CD4-positive, alpha-beta T cell (primary cell): Measurements from ENCODE around the gene C5orf24. TPM values are rescaled to one million over a fixed set of nuclear protein-coding genes. Genes with fewer than 3 reads are reported as not detected.

Experiments used
- ATAC-seq: fragments of 200-7000 bp; cut with Tn5 transposase; one replicate; pipeline ENCODE4 v1.10.0; 2022; ENCODE audit warnings: mild to moderate bottlenecking; ENCODE audit not compliant: poor library complexity
- CTCF ChIA-PET: fragments of 350-600 bp; sonication (Branson Sonifier 250); formaldehyde crosslinking; loops from one replicate; lab custom pipeline; 2021; ENCODE audit warnings: antibody characterized with exemption, inconsistent platforms; lab: Charles Lee
- POLR2A ChIA-PET: fragments of 350-600 bp; sonication (Branson Sonifier 250); formaldehyde crosslinking; loops from one replicate; lab custom pipeline; 2021; ENCODE audit warnings: antibody characterized with exemption, inconsistent platforms; lab: Charles Lee
- DNase-seq, 14 experiments: peaks; one replicate each; pipeline ENCODE4 v3.0.0-alpha.2; 2013 to 2020; ENCODE audit warnings: mixed read lengths in 2 of 14
- H3K27ac ChIP-seq, 2 donors: one replicate each; pipeline versions ENCODE4 v1.5.1 to v1.7.0; 2013; ENCODE audit warnings: low read length in 2 of 2, low read depth in 1 of 2, mild to moderate bottlenecking in 1 of 2
- H3K27me3 ChIP-seq, 2 experiments: 1 replicate in 1 of 2; 2 replicates in 1 of 2; pipeline versions ENCODE4 v1.6.1 to v1.7.0; 2013; ENCODE audit warnings: low read length in 2 of 2, control low read depth in 1 of 2, mild to moderate bottlenecking in 1 of 2, moderate library complexity in 1 of 2; ENCODE audit not compliant: insufficient read depth in 2 of 2, control insufficient read depth in 1 of 2
- H3K36me3 ChIP-seq: one replicate; pipeline ENCODE4 v1.6.1; 2013; ENCODE audit warnings: low read length, control low read depth; ENCODE audit not compliant: insufficient read depth
- H3K4me1 ChIP-seq: one replicate; pipeline ENCODE4 v1.6.1; 2013; ENCODE audit warnings: low read length, control low read depth; ENCODE audit not compliant: insufficient read depth
- H3K4me3 ChIP-seq: one replicate; pipeline ENCODE4 v1.5.1; 2013; ENCODE audit warnings: mild to moderate bottlenecking, low read length, moderate library complexity
- H3K9me3 ChIP-seq, 2 experiments: 1 replicate in 1 of 2; 2 replicates in 1 of 2; pipeline versions ENCODE4 v1.6.1 to v1.7.0; 2013; ENCODE audit warnings: low read length in 2 of 2, mild to moderate bottlenecking in 2 of 2, control low read depth in 1 of 2, moderate library complexity in 1 of 2; ENCODE audit not compliant: control insufficient read depth in 1 of 2, insufficient read depth in 1 of 2
- H3K27ac Mint-ChIP-seq: one replicate; pipeline ENCODE4 v1.8.0; 2020; ENCODE audit warnings: mixed read lengths
- H3K27me3 Mint-ChIP-seq: one replicate; pipeline ENCODE4 v1.8.0; 2021; ENCODE audit warnings: mixed read lengths
- H3K36me3 Mint-ChIP-seq: one replicate; pipeline ENCODE4 v1.8.0; 2021; ENCODE audit warnings: low read depth, mixed read lengths
- H3K4me1 Mint-ChIP-seq: one replicate; pipeline ENCODE4 v1.8.0; 2021; ENCODE audit warnings: low read depth, mixed read lengths
- H3K4me3 Mint-ChIP-seq: one replicate; pipeline ENCODE4 v1.8.0; 2020; ENCODE audit warnings: mild to moderate bottlenecking, mixed read lengths
- H3K9me3 Mint-ChIP-seq: one replicate; pipeline ENCODE4 v1.8.0; 2020; ENCODE audit warnings: mixed read lengths
- CTCF ChIP-seq: fragments of 200-600 bp; IDR thresholded peaks from one replicate; pipeline ENCODE4 v1.8.0; 2022; ENCODE audit warnings: antibody characterized with exemption, mild to moderate bottlenecking
- intact Hi-C, 2 experiments: fragments of 100-400 bp; cut with DNase I in 1 of 2; cut with micrococcal nuclease in 1 of 2; formaldehyde crosslinking; loops; one replicate each; pipeline versions ENCODE4 v1.15.1 to v1.9.0; 2023 to 2025; cut with DNase I, micrococcal nuclease
- total RNA-seq, 174 experiments: library from RNA in 2 of 174; stranded (reverse) in 2 of 174; gene quantifications; one replicate each; pipeline ENCODE4 v1.2.3 and lab custom pipeline; 2021 to 2026

The C5orf24 gene
- total RNA-seq, 2 experiments from 2014 or later = 34.6 to 36.5 TPM

GRCh38 chr5:134902071-134902801 is 56.5 kb downstream of the C5orf24 start:
- ATAC-seq (no peak), DNase-seq (peak in 2 of 14 experiments; percentile 9 to 21)
- intact Hi-C loops = loop anchor here in 1 of 2 experiments (2.0 to 10.0 kb wide), 4 partner anchors 55 to 937 kb away; partner anchors contain the start of genes C5orf15, JADE2 and UBE2B
- Mint-ChIP-seq H3K9me3 (no peaks in the 10 kb centered on the region), H3K36me3 (peaks cover 27% of the 10 kb centered on the region), H3K4me3 (peak overlapping the region; percentile 71), H3K27me3 (no peaks in the 10 kb centered on the region), H3K4me1 (peaks cover 15% of the 10 kb centered on the region), H3K27ac (peak overlapping the region; percentile 81)
- ChIA-PET POLR2A (interaction anchor here (0.5 to 1.2 kb wide), 3 partner anchors 28 to 294 kb away, joined by 3 to 4 read pairs (median 3); partner anchors contain the start of gene TXNDC15), CTCF (no interaction called here)
- Histone ChIP-seq H3K27me3 (no peaks in the 10 kb centered on the region), H3K4me1 (peaks cover 22% of the 10 kb centered on the region), H3K27ac (no peak overlapping the region), H3K36me3 (peaks cover 18% of the 10 kb centered on the region), H3K9me3 (no peaks in the 10 kb centered on the region), H3K4me3 (no peak overlapping the region)
- TF ChIP-seq CTCF = no peak

- Histone ChIP-seq H3K4me3 (peak within 1 kb of the TSS; percentile 87), H3K27me3 (no peaks in the 10 kb centered on the region), H3K9me3 (no peaks in the 10 kb centered on the region), H3K4me1 (peaks cover 22% of the 10 kb centered on the region), H3K27ac (peak within 1 kb of the TSS; percentile 83 to 85), H3K36me3 (peaks cover 3% of the 10 kb centered on the region)
- Mint-ChIP-seq H3K36me3 (peaks cover 23% of the 10 kb centered on the region), H3K4me3 (peak within 1 kb of the TSS; percentile 99), H3K4me1 (peaks cover 15% of the 10 kb centered on the region), H3K9me3 (no peaks in the 10 kb centered on the region), H3K27ac (peak within 1 kb of the TSS; percentile 95), H3K27me3 (no peaks in the 10 kb centered on the region)
- ATAC-seq = peak; percentile 85
- peak; percentile 81 for TF ChIP-seq CTCF
- peak; percentile 83 to 96 (median 90) for DNase-seq
- CTCF ChIA-PET = interaction anchor here (0.7 to 3.0 kb wide), 29 partner anchors 9 to 318 kb away, joined by 3 to 25 read pairs (median 4); partner anchors contain the start of genes C5orf24, CAMLG, DDX46 and TXNDC15
- intact Hi-C loops = loop anchor here (1.0 to 10.0 kb wide), 10 partner anchors 30 to 940 kb away; partner anchors contain the start of genes CAMLG (in 2 of the 2), TXNDC15 (in 2 of the 2), C5orf15 (in 1 of the 2) and JADE2 (in 1 of the 2)
- POLR2A ChIA-PET = interaction anchor here (0.6 to 2.8 kb wide), 20 partner anchors 10 to 900 kb away, joined by 3 to 58 read pairs (median 6); partner anchors contain the start of genes C5orf24, CAMLG, DDX46 and JADE2
These were observed 59.0 kb downstream of the C5orf24 start, which contains the start of gene PCBD2 for GRCh38 chr5:134904610-134905245. PCBD2 (plus strand) TSS chr5:134905131; CDS start chr5:134905140, 9 bp downstream.
